Lower leg skin (tissue), 4 donors: ENCODE measurements around the gene HERC2. TPM values are rescaled to one million over a fixed set of nuclear protein-coding genes. Genes with fewer than 3 reads are reported as not detected.
A peak's percentile ranks its signal among the peaks of the same experiment; 100 is the strongest.

ENCODE experiments used
- DNase-seq, 2 donors: peaks; one replicate each; pipeline ENCODE4 v3.0.0-alpha.2; 2019; ENCODE audit warnings: low spot score in 2 of 2
- H3K4me3 ChIP-seq: fragments of 200-600 bp; sonication (generic); 2 replicates; pipeline ENCODE4 v1.5.1; 2017; ENCODE audit warnings: mild to moderate bottlenecking, low read depth; ENCODE audit not compliant: poor library complexity, severe bottlenecking
- CTCF ChIP-seq, 3 donors: fragments of 450-650 bp; IDR thresholded peaks; one replicate each; pipeline ENCODE4 v1.5.1; 2016; ENCODE audit warnings: antibody characterized with exemption in 3 of 3, mild to moderate bottlenecking in 3 of 3, moderate library complexity in 2 of 3
- POLR2A ChIP-seq, 2 donors: fragments of 450-650 bp; IDR thresholded peaks; one replicate each; pipeline ENCODE4 v1.6.1; 2016 to 2017; ENCODE audit warnings: antibody characterized with exemption in 2 of 2, mild to moderate bottlenecking in 1 of 2, moderate library complexity in 1 of 2
- WGBS, 2 donors: methylation state at CpG; one replicate each; pipeline ENCODE4 v1.1.5; 2018; 5-methylcytosine and 5-hydroxymethylcytosine counted together
- intact Hi-C: fragments of 100-400 bp; cut with DNase I; formaldehyde crosslinking; loops from one replicate; pipeline ENCODE4 v1.15.0; 2023; ENCODE audit warnings: low total_unique reads
- total RNA-seq, 4 donors: library from RNA; depleted of rRNA; stranded (reverse); fragments of >200 nt; gene quantifications; one replicate each; pipeline ENCODE4 v1.1.0, GENCODE V29; 2016

HERC2 gene
- total RNA-seq, 4 donors from 2014 or later: 33.3 to 57.0 (median 48.4) TPM

DNA sequence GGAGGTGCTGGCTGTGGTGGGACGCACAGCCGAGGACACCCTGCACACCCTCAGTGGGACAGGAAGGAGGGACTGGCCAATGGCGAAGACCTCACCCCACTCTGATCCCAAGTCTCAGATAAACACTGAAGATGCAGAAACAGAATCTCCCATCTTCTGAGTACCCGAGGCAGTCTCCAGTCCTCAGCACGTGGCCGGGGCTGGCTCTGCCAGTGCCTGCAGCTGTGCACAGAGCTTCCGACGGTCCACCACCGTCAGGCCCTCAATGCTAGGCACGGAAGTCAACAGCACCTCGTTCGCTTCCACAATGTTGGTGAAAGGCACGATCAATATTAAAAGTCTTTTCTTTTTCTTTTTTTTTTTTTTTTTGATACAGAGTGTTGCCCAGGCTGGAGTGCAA is 206.1 kb downstream of the HERC2 start:
- intact Hi-C loops: no loop called here
- no peak overlapping the region for H3K4me3 ChIP-seq
- no peak for TF ChIP-seq CTCF (IDR thresholded peaks at IDR 0.05)
- TF ChIP-seq POLR2A (IDR thresholded peaks at IDR 0.05): no peak
- 79 to 85% methylated on average over 13 of the region's 13 CpGs for WGBS, 2 donors
- peak in 1 of 2 donors; percentile 36 for DNase-seq

DNA sequence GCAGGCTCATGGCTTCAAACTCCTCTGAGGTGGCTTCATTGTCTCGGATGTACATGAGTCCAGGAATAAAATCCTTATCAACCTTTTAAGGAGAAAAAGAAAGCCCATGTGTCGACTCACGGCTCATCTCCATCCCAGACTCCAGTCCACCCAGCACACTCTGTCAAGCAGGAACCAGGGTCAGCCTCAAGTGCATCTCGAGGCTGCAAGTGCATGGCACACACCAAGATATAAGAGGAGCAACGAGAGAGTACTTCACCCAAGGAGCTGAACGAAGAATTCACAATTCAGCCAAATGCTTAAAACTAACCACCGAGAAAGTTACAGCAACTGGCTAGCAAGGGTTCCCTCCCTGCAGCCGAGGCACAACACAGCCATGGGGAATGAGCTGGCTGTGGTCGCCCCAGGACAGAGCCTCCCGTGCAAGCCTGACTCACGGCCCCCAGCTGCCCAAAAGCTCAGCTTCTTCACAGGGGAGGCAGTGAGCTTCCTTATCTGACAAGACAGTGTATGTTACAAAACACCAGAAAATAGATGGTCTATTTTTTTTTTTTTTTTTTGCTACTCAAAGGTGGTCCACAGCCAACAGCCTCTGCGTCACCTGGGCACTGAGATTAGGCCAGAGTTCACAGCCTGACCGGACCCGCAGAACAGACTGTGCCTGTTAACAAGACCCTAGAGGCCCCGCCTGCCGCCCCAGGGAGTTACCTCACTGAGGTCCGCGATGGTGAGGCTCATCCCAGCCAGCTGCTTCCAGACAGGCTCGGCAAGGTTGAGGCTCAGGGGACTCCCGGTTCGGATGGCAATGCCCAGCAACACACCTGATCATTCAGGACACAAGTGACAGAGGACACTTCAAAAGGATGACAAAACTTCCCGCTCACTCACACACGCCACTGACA is 207.0 kb downstream of the HERC2 start:
- 79 to 90% methylated on average over 22 to 23 of the region's 23 CpGs for WGBS, 2 donors
- TF ChIP-seq POLR2A (IDR thresholded peaks at IDR 0.05) (no peak), CTCF (IDR thresholded peaks at IDR 0.05) (no peak)
- peak in 1 of 2 donors; percentile 79 for DNase-seq
- H3K4me3 ChIP-seq: no peak overlapping the region
- intact Hi-C loops: no loop called here

DNA sequence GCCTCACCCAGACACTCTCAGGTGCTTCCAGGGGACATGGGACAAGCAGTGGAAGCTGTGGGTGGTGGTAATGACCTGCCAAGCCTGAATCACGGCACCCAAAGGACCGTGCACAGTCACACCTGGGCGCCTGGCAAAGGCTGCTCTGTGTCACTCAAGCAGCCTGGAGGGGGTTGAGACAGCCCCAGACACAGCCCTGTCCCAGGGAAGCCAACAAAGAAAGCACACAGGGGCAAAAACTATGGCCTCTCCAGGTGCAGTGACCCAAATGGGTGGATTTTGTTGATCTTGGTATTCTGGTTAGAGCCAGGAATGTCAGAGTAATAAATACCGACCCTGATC is 207.9 kb downstream of the HERC2 start:
- intact Hi-C loops: no loop called here
- DNase-seq: no peak
- TF ChIP-seq POLR2A (IDR thresholded peaks at IDR 0.05) (no peak), CTCF (IDR thresholded peaks at IDR 0.05) (no peak)
- no peak overlapping the region for H3K4me3 ChIP-seq
- WGBS, 2 donors: 78 to 81% methylated on average over 4 of the region's 4 CpGs

DNA sequence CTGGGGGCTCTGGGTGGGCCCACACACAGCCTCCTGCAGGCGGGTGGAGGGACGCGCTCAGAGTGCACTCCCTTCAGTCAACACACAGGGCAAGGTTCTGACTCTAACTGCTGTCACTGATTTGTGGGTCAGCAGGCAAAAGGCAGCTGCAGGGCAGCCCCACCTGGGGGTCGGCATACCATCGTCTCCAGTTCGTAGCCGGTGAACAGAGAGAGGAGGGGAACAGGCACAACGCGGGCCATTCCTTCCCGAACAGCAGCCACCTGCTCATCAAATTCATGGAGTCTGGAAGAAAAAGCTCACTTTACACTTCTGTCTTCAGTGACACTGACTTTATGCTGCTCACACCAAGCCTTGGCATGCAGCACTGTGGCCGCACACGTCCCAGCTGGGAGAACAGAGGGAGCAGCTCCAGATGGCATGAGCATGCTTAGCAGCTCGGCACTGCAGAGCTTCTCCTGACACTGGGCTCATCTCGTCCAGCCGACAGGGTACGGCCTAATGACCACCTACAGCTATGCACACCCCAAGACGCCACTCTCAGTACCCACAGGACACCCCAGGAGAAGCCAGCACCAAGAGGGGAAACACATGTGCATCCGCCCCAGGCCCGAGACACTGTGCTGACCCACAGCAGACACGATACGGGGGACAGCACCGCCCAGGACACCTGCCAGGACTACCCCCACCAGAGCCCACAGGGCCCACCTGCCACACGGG is 208.4 kb downstream of the HERC2 start:
- DNase-seq: peak in 1 of 2 donors; percentile 70
- intact Hi-C loops: no loop called here
- TF ChIP-seq CTCF (IDR thresholded peaks at IDR 0.05) (no peak), POLR2A (IDR thresholded peaks at IDR 0.05) (no peak)
- WGBS, 2 donors: 85 to 96% methylated on average over 22 to 23 of the region's 23 CpGs
- no peak overlapping the region for H3K4me3 ChIP-seq

- TF ChIP-seq CTCF (IDR thresholded peaks at IDR 0.05) (no peak), POLR2A (IDR thresholded peaks at IDR 0.05) (no peak)
- H3K4me3 ChIP-seq: no peak overlapping the region
- DNase-seq: peak in 1 of 2 donors; percentile 74
- 93 to 97% methylated on average over 26 of the region's 26 CpGs for WGBS, 2 donors
- intact Hi-C loops: no loop called here
Measured at GRCh38 chr15:28112962-28113361, 209.0 kb downstream of the HERC2 start.
